Measurements from ENCODE around the gene ROCK2.

- TF ChIP-seq, protein P1, sequence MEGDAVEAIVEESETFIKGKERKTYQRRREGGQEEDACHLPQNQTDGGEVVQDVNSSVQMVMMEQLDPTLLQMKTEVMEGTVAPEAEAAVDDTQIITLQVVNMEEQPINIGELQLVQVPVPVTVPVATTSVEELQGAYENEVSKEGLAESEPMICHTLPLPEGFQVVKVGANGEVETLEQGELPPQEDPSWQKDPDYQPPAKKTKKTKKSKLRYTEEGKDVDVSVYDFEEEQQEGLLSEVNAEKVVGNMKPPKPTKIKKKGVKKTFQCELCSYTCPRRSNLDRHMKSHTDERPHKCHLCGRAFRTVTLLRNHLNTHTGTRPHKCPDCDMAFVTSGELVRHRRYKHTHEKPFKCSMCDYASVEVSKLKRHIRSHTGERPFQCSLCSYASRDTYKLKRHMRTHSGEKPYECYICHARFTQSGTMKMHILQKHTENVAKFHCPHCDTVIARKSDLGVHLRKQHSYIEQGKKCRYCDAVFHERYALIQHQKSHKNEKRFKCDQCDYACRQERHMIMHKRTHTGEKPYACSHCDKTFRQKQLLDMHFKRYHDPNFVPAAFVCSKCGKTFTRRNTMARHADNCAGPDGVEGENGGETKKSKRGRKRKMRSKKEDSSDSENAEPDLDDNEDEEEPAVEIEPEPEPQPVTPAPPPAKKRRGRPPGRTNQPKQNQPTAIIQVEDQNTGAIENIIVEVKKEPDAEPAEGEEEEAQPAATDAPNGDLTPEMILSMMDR (IDR thresholded peaks at IDR 0.05) = no peak
- TF ChIP-seq POLR2A (IDR thresholded peaks at IDR 0.05) = no peak
These were observed 175.9 kb downstream of the ROCK2 start for GRCh38 chr2:11168488-11168887.

All from Peyer's patch (tissue), 4 donors.